ENCODE data around the gene ABCC10.
A peak's percentile ranks its signal among the peaks of the same experiment; 100 is the strongest.

GRCh38 chr6:43455531-43456428 lies 28.4 kb downstream of the ABCC10 start, which contains the start of gene DLK2:
- TF ChIP-seq HOXB13 (CRISPR knock-in tag; IDR thresholded peaks at IDR 0.05; ENCODE audit: low read depth) (no peak), EHMT2 (IDR thresholded peaks at IDR 0.05; ENCODE audit: low read depth) (no peak), CTCF (IDR thresholded peaks at IDR 0.05) (no peak), FOXS1 (CRISPR knock-in tag; IDR thresholded peaks at IDR 0.05) (no peak), EP300 (IDR thresholded peaks at IDR 0.05) (no peak), POLR2A (IDR thresholded peaks at IDR 0.05; ENCODE audit: low read length) (peak; percentile 33; the same call in 1 of the 2 replicates)
- TF ChIP-seq, protein P1, sequence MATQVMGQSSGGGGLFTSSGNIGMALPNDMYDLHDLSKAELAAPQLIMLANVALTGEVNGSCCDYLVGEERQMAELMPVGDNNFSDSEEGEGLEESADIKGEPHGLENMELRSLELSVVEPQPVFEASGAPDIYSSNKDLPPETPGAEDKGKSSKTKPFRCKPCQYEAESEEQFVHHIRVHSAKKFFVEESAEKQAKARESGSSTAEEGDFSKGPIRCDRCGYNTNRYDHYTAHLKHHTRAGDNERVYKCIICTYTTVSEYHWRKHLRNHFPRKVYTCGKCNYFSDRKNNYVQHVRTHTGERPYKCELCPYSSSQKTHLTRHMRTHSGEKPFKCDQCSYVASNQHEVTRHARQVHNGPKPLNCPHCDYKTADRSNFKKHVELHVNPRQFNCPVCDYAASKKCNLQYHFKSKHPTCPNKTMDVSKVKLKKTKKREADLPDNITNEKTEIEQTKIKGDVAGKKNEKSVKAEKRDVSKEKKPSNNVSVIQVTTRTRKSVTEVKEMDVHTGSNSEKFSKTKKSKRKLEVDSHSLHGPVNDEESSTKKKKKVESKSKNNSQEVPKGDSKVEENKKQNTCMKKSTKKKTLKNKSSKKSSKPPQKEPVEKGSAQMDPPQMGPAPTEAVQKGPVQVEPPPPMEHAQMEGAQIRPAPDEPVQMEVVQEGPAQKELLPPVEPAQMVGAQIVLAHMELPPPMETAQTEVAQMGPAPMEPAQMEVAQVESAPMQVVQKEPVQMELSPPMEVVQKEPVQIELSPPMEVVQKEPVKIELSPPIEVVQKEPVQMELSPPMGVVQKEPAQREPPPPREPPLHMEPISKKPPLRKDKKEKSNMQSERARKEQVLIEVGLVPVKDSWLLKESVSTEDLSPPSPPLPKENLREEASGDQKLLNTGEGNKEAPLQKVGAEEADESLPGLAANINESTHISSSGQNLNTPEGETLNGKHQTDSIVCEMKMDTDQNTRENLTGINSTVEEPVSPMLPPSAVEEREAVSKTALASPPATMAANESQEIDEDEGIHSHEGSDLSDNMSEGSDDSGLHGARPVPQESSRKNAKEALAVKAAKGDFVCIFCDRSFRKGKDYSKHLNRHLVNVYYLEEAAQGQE (IDR thresholded peaks at IDR 0.05): no peak
- TF ChIP-seq, protein P2, sequence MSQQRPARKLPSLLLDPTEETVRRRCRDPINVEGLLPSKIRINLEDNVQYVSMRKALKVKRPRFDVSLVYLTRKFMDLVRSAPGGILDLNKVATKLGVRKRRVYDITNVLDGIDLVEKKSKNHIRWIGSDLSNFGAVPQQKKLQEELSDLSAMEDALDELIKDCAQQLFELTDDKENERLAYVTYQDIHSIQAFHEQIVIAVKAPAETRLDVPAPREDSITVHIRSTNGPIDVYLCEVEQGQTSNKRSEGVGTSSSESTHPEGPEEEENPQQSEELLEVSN (IDR thresholded peaks at IDR 0.05; ENCODE audit: borderline replicate concordance, low read depth): no peak
